Transverse colon (tissue), 4 donors: ENCODE data around the gene ESF1.

Experiments
- EP300 ChIP-seq: sonication (generic); formaldehyde crosslinking; IDR thresholded peaks from one replicate; pipeline ENCODE4 v1.6.1; 2017; ENCODE audit warnings: antibody characterized with exemption, low read depth
- POLR2AphosphoS5 ChIP-seq, 3 donors: sonication (generic); formaldehyde crosslinking; IDR thresholded peaks; one replicate each; pipeline ENCODE4 v1.6.1; 2016; ENCODE audit warnings: antibody characterized with exemption in 3 of 3
- TF ChIP-seq, protein P1 (sequence below), 5 experiments: fragments of 200-600 bp in 3 of 5; fragments of 450-650 bp in 2 of 5; sonication (generic) in 3 of 5; IDR thresholded peaks; 1 replicate in 2 of 5; 2 replicates in 3 of 5; pipeline ENCODE4 v1.5.1; 2016 to 2017; ENCODE audit warnings: antibody characterized with exemption in 5 of 5, inconsistent platforms in 3 of 5, mild to moderate bottlenecking in 2 of 5, moderate library complexity in 1 of 5

DNA sequence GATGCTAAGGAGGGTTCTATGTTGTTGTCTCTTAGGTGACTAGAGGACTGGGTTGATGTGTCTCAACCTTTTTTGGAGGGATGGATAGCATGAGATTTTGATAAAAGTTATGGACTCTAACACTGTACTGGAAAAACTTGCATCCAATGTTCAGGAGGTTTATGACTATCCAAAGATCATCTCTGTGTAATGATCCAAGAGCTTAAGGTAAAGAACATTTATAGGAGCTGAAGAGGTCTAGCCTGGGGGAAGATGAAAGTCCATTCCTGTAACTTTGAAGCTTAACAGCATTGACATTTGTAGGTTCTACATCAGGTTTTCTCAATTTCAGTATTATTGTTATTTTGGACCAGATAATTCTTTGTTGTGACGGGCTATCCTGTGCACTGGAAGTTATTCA, 48.9 kb downstream of the ESF1 start:
- no peak for TF ChIP-seq EP300
- TF ChIP-seq, protein P1, sequence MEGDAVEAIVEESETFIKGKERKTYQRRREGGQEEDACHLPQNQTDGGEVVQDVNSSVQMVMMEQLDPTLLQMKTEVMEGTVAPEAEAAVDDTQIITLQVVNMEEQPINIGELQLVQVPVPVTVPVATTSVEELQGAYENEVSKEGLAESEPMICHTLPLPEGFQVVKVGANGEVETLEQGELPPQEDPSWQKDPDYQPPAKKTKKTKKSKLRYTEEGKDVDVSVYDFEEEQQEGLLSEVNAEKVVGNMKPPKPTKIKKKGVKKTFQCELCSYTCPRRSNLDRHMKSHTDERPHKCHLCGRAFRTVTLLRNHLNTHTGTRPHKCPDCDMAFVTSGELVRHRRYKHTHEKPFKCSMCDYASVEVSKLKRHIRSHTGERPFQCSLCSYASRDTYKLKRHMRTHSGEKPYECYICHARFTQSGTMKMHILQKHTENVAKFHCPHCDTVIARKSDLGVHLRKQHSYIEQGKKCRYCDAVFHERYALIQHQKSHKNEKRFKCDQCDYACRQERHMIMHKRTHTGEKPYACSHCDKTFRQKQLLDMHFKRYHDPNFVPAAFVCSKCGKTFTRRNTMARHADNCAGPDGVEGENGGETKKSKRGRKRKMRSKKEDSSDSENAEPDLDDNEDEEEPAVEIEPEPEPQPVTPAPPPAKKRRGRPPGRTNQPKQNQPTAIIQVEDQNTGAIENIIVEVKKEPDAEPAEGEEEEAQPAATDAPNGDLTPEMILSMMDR (IDR thresholded peaks at IDR 0.05), result no peak
- TF ChIP-seq POLR2AphosphoS5 (IDR thresholded peaks at IDR 0.05), result no peak
